ENCODE results near the gene ADRB1. TPM values are rescaled to one million over a fixed set of nuclear protein-coding genes. Genes with fewer than 3 reads are reported as not detected.

Gene ADRB1
- total RNA-seq (under 1 TPM; 0.05 to 0.17 TPM), polyA plus RNA-seq (under 1 TPM in 1 of 2 donors, not detected in 1; 0.16 TPM)

DNA sequence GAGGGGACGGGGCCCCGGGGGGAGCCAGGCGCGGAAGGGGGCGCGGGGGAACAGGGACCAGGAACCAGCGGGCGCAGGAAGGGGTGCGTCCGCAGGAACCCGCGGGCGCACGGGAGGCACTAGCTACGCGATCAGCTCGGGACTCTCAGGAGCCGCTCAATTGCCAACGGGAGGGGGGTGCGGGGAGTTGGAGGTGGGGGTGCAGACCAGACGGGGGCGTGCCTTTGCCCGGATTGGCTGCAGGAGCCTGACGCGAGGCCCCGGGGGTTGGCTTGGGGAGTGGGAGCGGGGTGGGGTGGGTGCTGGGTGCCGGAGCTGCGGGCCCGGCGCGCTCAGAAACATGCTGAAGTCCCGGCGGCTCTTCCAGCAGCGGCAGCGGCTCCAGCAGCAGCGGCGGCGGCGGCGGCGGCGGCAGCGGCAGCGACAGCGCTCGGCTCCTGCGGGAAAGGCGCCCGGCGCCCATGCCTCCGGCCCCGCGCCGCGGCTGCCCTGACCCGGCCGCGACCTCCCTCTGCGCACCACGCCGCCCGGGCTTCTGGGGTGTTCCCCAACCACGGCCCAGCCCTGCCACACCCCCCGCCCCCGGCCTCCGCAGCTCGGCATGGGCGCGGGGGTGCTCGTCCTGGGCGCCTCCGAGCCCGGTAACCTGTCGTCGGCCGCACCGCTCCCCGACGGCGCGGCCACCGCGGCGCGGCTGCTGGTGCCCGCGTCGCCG lies at the start of gene ADRB1:
Gene ADRB1 (plus strand): TSS at position 335 of the 715 bp plus-strand sequence. CDS start 267 bp downstream, at position 602.
- no peak for DNase-seq (ENCODE audit: low spot score)
- 2% methylated on average over 90 of the region's 90 CpGs for WGBS

DNA sequence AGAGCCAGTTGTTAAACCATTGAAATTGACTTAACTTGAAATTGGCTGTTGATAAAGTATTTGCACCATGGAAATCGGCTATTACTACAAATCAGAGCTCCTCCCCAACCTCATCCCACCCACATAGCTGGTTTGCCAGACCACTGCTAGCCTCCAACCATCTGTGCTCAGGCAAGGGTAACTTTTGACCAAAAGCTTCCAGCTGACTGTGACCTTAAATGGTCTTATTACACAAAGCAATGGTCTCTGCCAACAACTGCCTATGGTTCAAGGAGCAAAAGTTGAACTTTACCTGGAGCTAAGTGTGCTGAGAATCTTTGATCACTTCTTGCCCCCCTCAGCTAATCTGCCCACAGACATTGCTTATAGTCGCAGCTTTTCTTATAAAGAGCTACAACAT lies 48.5 kb upstream of the ADRB1 start:
- H3K4me3 ChIP-seq (ENCODE audit: low read depth in 1 of 3, low read length in 3 of 3): no peak overlapping the region
- 38% methylated on average over 2 of the region's 2 CpGs for WGBS
- no peaks in the 10 kb centered on the region for H3K9me3 ChIP-seq (ENCODE audit: control insufficient read depth in 4 of 4, low read length in 3 of 4)
- H3K36me3 ChIP-seq (ENCODE audit: control insufficient read depth in 4 of 4, insufficient read depth in 3 of 4, low read depth in 1 of 4, low read length in 3 of 4): no peaks in the 10 kb centered on the region
- peaks cover 4 to 13% (median 5%) of the 10 kb centered on the region in 4 donors for H3K4me1 ChIP-seq (ENCODE audit: control insufficient read depth in 4 of 4, insufficient read depth in 4 of 4, low read length in 3 of 4)
- no peaks in the 10 kb centered on the region for H3K27me3 ChIP-seq (ENCODE audit: control insufficient read depth in 4 of 4, insufficient read depth in 4 of 4, low read length in 3 of 4)
- no peak overlapping the region for H3K27ac ChIP-seq (ENCODE audit: low read depth in 1 of 2, low read length in 2 of 2)
- no peak for DNase-seq (ENCODE audit: low spot score)
- no peak overlapping the region for H3K9ac ChIP-seq (ENCODE audit: low read depth in 1 of 2, low read length in 2 of 2)
- TF ChIP-seq, protein P1, sequence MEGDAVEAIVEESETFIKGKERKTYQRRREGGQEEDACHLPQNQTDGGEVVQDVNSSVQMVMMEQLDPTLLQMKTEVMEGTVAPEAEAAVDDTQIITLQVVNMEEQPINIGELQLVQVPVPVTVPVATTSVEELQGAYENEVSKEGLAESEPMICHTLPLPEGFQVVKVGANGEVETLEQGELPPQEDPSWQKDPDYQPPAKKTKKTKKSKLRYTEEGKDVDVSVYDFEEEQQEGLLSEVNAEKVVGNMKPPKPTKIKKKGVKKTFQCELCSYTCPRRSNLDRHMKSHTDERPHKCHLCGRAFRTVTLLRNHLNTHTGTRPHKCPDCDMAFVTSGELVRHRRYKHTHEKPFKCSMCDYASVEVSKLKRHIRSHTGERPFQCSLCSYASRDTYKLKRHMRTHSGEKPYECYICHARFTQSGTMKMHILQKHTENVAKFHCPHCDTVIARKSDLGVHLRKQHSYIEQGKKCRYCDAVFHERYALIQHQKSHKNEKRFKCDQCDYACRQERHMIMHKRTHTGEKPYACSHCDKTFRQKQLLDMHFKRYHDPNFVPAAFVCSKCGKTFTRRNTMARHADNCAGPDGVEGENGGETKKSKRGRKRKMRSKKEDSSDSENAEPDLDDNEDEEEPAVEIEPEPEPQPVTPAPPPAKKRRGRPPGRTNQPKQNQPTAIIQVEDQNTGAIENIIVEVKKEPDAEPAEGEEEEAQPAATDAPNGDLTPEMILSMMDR (IDR thresholded peaks at IDR 0.05; ENCODE audit: low read depth, low read length, missing input control): no peak
- TF ChIP-seq SP1 (IDR thresholded peaks at IDR 0.05): peak; percentile 10
- TF ChIP-seq RAD21 (IDR thresholded peaks at IDR 0.05): peak in 1 of 2 donors; percentile 51
- TF ChIP-seq, protein P2, sequence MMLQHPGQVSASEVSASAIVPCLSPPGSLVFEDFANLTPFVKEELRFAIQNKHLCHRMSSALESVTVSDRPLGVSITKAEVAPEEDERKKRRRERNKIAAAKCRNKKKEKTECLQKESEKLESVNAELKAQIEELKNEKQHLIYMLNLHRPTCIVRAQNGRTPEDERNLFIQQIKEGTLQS (IDR thresholded peaks at IDR 0.05): no peak
- no peak for TF ChIP-seq EGR1 (IDR thresholded peaks at IDR 0.05; ENCODE audit: low read depth in 2 of 2)
- peak in 1 of 2 donors; percentile 54 for TF ChIP-seq JUND (IDR thresholded peaks at IDR 0.05)
- TF ChIP-seq HNF4G (IDR thresholded peaks at IDR 0.05): no peak
- no peak for TF ChIP-seq TAF1 (conservative IDR thresholded peaks at IDR 0.05)
- TF ChIP-seq, protein P3, sequence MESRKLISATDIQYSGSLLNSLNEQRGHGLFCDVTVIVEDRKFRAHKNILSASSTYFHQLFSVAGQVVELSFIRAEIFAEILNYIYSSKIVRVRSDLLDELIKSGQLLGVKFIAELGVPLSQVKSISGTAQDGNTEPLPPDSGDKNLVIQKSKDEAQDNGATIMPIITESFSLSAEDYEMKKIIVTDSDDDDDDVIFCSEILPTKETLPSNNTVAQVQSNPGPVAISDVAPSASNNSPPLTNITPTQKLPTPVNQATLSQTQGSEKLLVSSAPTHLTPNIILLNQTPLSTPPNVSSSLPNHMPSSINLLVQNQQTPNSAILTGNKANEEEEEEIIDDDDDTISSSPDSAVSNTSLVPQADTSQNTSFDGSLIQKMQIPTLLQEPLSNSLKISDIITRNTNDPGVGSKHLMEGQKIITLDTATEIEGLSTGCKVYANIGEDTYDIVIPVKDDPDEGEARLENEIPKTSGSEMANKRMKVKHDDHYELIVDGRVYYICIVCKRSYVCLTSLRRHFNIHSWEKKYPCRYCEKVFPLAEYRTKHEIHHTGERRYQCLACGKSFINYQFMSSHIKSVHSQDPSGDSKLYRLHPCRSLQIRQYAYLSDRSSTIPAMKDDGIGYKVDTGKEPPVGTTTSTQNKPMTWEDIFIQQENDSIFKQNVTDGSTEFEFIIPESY (IDR thresholded peaks at IDR 0.05): no peak
- TF ChIP-seq, protein P4, sequence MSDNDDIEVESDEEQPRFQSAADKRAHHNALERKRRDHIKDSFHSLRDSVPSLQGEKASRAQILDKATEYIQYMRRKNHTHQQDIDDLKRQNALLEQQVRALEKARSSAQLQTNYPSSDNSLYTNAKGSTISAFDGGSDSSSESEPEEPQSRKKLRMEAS (IDR thresholded peaks at IDR 0.05): no peak
- no peak for TF ChIP-seq NR2F2 (IDR thresholded peaks at IDR 0.05)

More for the DNA sequence above, at the start of gene ADRB1:
- Histone ChIP-seq H3K4me1 (ENCODE audit: control insufficient read depth in 4 of 4, insufficient read depth in 4 of 4, low read length in 3 of 4) (peaks cover 9 to 21% (median 15%) of the 10 kb centered on the region in 4 donors), H3K9ac (ENCODE audit: low read depth in 1 of 2, low read length in 2 of 2) (peak within 1 kb of the TSS in 1 of 2 donors; percentile 27), H3K4me3 (ENCODE audit: low read depth in 1 of 3, low read length in 3 of 3) (peak within 1 kb of the TSS; percentile 23 to 63 (median 62)), H3K36me3 (ENCODE audit: control insufficient read depth in 4 of 4, insufficient read depth in 3 of 4, low read depth in 1 of 4, low read length in 3 of 4) (no peaks in the 10 kb centered on the region), H3K9me3 (ENCODE audit: control insufficient read depth in 4 of 4, low read length in 3 of 4) (no peaks in the 10 kb centered on the region), H3K27ac (ENCODE audit: low read depth in 1 of 2, low read length in 2 of 2) (peak within 1 kb of the TSS in 1 of 2 donors; percentile 35), H3K27me3 (ENCODE audit: control insufficient read depth in 4 of 4, insufficient read depth in 4 of 4, low read length in 3 of 4) (peaks cover 0 to 3% (median 0%) of the 10 kb centered on the region in 4 donors)
- TF ChIP-seq, protein P2 (IDR thresholded peaks at IDR 0.05): no peak
- TF ChIP-seq JUND (IDR thresholded peaks at IDR 0.05) (no peak), RAD21 (IDR thresholded peaks at IDR 0.05) (no peak), NR2F2 (IDR thresholded peaks at IDR 0.05) (no peak), HNF4A (conservative IDR thresholded peaks at IDR 0.05) (no peak), SP1 (IDR thresholded peaks at IDR 0.05) (no peak), FOXA1 (IDR thresholded peaks at IDR 0.05) (no peak), GABPA (IDR thresholded peaks at IDR 0.05 in 1 of 2, conservative IDR thresholded peaks at IDR 0.05 in 1 of 2) (no peak), RXRA (IDR thresholded peaks at IDR 0.05) (no peak), HNF4G (IDR thresholded peaks at IDR 0.05) (no peak), YY1 (IDR thresholded peaks at IDR 0.05) (no peak), FOXA2 (IDR thresholded peaks at IDR 0.05) (no peak), EGR1 (IDR thresholded peaks at IDR 0.05; ENCODE audit: low read depth in 2 of 2) (no peak)
- TF ChIP-seq, protein P5, sequence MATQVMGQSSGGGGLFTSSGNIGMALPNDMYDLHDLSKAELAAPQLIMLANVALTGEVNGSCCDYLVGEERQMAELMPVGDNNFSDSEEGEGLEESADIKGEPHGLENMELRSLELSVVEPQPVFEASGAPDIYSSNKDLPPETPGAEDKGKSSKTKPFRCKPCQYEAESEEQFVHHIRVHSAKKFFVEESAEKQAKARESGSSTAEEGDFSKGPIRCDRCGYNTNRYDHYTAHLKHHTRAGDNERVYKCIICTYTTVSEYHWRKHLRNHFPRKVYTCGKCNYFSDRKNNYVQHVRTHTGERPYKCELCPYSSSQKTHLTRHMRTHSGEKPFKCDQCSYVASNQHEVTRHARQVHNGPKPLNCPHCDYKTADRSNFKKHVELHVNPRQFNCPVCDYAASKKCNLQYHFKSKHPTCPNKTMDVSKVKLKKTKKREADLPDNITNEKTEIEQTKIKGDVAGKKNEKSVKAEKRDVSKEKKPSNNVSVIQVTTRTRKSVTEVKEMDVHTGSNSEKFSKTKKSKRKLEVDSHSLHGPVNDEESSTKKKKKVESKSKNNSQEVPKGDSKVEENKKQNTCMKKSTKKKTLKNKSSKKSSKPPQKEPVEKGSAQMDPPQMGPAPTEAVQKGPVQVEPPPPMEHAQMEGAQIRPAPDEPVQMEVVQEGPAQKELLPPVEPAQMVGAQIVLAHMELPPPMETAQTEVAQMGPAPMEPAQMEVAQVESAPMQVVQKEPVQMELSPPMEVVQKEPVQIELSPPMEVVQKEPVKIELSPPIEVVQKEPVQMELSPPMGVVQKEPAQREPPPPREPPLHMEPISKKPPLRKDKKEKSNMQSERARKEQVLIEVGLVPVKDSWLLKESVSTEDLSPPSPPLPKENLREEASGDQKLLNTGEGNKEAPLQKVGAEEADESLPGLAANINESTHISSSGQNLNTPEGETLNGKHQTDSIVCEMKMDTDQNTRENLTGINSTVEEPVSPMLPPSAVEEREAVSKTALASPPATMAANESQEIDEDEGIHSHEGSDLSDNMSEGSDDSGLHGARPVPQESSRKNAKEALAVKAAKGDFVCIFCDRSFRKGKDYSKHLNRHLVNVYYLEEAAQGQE (IDR thresholded peaks at IDR 0.05): no peak
- TF ChIP-seq, protein P4 (IDR thresholded peaks at IDR 0.05): no peak
- TF ChIP-seq, protein P1 (IDR thresholded peaks at IDR 0.05; ENCODE audit: low read depth, low read length, missing input control): no peak

Measured in liver (tissue), 9 donors.